GM08714 (cell line): ENCODE data around the gene GLS2.
"Not testable (repeated sequence)": the region's sequence is repeated elsewhere in the genome, so short reads cannot be mapped to it uniquely, and the experiment has no call there.

ENCODE experiments used
- H3K4me3 ChIP-seq: fragments of 200-500 bp; sonication (Bioruptor generic); 2 replicates; pipeline ENCODE4 v1.5.1; 2014; ENCODE audit warnings: mild to moderate bottlenecking, low read length, inconsistent platforms
- ZNF274 ChIP-seq: IDR thresholded peaks from 2 replicates; pipeline ENCODE4 v1.6.1; 2012; ENCODE audit warnings: mild to moderate bottlenecking, low read depth, low read length

Gene GLS2

DNA sequence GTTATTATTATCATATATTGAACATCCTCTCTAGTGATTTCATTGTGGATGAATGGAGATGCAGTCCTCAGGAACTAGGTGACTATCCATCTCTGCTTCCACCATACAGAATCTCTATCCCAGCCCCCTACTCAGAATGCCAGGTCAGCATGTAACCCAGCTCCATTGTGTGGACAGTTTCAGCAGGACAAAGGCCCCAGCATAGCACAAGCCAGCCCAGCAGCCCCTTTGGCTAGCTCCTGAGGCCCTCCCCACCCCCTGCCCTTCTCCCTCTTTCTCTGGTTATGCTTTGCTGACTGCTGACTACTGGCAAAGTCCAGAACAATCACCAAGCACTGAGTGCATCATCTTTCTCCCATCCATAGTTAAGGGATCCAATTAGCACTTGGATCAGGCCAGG is 25.4 kb downstream of the GLS2 start:
- H3K4me3 ChIP-seq, result no peak overlapping the region
- TF ChIP-seq ZNF274, result no peak

DNA sequence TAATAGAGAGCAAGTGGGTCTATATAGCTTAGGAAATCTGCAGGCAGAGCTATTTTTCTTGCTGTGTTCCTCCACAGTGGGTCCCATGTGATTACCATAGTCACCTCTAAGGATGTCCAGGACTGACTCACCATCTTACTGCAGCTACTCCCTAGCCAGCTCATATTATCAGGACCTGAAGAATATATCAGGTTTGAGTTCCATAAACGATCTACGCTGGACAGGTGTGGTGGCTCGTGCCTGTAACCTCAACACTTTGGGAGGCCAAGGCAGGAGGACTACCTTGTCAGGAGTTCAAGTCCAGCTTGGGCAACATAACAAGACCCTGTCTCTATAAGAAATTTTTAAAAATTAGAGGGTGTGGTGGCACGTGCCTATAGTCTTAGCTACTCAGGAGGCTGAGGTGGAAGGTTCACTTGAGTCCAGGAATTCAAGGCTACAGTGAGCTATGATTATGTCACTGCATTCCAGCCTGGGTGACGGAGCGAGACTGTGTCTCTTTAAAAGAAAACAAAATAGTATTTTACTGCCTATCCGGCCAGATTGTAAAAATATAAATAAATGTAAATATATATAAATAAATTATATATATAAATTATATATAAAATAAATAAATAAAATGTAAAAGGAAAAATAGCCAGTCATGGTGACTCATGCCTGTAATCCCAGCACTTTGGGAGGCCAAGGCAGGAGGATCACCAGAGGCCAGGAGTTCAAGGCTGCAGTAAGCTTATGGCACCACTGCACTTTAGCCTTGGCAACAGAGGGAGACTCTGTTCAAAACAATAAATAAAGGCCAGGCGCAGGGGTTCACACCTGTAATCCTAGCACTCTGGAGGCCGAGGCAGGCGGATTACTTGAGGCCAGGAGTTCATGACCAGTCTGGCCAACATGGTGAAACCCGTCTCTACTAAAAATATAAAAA is 26.5 kb downstream of the GLS2 start:
- no peak for TF ChIP-seq ZNF274
- H3K4me3 ChIP-seq, result no peak overlapping the region

DNA sequence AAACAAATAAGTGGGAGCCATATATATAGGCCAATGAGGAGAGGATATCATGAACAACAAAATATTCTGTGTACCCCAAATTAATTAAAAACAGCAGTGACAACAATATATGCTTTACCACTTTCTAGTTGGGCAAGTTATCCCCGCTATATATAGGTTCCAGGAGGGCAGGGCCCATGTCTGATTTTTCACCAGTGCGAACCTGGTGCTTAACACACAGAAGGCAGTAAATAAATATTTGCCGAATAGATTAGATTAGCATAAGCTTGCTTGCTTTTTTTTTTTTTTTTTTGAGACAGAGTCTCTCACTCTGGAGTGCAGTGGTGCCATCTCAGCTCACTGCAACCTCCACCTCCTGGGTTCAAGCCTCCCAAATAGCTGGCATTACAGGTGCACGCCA is 30.1 kb downstream of the GLS2 start:
- no peak overlapping the region for H3K4me3 ChIP-seq
- TF ChIP-seq ZNF274, result no peak

DNA sequence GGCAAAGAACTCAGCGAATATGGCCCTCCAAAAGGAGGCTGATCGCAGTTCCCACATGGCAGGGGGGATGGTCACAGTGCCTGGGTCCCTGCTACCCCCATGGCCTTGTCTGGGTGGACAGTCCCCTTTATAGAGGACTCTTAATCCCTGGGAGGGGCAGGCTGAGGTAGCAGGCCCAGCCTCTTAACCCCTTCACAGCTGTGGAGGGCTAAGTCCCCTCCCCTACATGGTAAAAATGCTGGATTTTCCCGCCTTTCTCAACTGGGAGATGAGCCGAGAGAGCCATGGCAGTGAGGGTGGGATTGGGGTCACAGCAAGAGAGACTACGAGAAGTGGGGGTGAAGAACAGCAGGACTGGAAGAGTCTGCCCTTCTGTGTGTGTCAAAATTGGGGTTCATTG is 33.4 kb downstream of the GLS2 start, which contains the start of gene MIP:
Gene MIP, minus strand, starts transcription at position 101 of the 400 bp plus-strand sequence. Its CDS starts 44 bp downstream, at position 57.
- TF ChIP-seq ZNF274, result no peak
- no peak within 1 kb of the TSS for H3K4me3 ChIP-seq

DNA sequence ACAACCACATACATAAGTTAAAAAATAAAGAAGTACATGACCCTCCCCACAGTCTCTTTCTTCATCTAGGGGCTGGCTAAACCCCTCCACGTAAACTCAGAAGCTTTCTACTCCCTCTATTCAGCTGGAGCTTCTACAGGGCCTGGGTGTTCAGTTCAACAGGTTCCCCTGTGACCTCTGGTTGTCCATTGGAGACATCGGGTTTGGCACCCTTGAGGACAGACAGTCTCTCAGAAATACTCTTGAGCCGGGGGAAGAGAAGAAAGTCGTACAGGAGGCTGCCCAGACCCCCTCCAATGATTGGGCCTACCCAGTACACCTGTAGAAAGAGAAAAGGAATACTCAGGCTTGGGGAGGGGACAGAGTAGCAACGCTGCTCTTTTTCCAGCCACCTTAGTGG is 36.8 kb downstream of the GLS2 start:
- H3K4me3 ChIP-seq, result no peak overlapping the region
- no peak for TF ChIP-seq ZNF274

DNA sequence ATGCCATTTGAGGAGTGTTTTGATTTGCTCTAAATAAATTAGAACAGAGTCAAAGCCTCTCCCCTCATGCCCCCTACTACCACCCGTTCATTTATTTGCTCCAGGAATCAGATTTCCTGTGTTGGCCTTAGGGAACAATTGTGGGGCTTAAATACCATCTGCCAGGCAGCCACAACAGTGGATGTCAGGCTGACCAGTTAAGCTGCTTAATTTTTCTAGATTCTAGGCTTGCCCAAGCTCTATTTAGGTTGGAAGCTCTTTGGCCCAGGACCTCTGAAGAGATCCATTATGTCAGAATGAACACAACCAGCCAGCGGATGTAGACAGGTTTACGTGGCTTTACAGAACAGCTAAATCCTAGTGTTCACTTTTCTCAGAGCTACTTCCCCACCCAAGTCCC is 37.7 kb downstream of the GLS2 start:
- no peak for TF ChIP-seq ZNF274
- no peak overlapping the region for H3K4me3 ChIP-seq

DNA sequence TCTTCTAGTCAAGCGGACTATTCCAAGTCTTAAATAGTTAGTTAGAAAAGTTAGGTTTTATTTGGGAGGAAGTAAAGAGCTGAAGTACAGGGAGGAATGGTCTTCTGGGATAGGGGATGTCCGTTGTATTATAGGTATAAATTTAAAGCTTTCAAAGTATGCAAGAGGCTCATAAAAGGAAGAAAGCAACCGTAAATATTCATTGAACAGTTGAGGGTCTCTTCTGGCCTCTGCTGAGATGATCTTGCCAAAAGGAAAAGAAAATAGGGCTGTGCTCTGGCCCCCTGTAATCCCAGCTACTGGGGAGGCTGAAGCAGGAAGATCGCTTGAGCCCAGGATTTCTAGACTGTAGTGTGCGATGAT is 38.4 kb downstream of the GLS2 start:
- TF ChIP-seq ZNF274, result no peak
- H3K4me3 ChIP-seq, result peak overlapping the region; percentile 81

DNA sequence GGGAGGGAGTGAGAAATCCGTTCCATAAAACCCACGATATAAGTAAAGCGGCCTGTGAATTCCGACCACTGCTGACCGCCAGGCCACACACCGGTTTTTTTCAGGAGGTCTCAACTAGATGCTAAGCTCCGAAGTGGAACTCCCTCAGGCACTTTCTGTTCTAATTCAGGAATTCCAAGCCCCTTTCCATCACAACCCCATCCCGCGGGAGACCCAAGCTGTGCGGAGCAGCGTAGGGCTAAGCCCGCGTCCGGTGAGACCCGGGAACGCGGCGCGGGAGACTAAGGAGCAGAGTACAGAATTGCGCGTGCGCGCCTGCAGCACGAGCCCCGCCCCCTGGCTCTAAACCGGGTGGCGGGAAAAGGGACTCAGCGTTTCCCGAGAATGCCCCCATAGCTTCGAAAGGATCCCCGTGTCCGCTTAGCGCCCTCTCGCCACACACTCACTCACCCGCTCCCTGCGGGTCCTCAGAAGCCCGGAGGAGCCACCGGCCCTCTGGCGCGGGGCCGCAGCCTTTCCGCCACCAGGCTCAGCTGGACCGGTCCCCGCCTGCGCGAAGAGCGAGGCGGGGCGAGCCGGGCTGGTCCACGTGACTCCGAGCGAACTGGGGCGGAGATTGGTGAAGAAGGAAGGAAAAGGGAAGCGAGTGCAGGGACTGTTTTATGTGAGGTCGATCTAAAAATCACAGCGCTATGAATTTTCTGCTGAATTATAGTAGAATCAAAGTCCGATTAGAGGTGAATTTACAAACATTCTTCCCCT is 38.9 kb downstream of the GLS2 start, which contains the start of gene TIMELESS:
Gene TIMELESS, minus strand, starts transcription at position 567 of the 762 bp plus-strand sequence. CDS start 15,256 bp downstream, outside the sequence.
- no peak for TF ChIP-seq ZNF274
- peak within 1 kb of the TSS; percentile 81 for H3K4me3 ChIP-seq

DNA sequence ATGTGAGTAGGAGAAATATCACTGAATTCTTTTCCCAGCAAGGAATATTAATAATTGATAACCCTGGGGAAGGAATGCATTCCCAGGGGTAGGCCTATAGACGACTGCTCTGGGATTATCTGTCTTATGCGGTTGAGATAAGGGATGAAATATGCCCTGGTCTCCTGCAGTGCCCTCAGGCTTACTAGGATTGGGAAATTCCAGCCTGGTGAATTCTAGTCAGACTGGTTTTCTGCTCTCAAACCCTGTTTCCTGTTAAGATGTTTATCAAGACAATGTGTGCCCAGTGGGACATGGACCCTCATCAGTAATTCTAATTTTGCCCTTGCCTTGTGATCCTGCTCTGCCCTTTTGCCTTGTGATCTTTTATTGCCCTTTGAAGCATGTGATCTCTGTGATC is 44.8 kb downstream of the GLS2 start:
- H3K4me3 ChIP-seq, result not testable (repeated sequence)

DNA sequence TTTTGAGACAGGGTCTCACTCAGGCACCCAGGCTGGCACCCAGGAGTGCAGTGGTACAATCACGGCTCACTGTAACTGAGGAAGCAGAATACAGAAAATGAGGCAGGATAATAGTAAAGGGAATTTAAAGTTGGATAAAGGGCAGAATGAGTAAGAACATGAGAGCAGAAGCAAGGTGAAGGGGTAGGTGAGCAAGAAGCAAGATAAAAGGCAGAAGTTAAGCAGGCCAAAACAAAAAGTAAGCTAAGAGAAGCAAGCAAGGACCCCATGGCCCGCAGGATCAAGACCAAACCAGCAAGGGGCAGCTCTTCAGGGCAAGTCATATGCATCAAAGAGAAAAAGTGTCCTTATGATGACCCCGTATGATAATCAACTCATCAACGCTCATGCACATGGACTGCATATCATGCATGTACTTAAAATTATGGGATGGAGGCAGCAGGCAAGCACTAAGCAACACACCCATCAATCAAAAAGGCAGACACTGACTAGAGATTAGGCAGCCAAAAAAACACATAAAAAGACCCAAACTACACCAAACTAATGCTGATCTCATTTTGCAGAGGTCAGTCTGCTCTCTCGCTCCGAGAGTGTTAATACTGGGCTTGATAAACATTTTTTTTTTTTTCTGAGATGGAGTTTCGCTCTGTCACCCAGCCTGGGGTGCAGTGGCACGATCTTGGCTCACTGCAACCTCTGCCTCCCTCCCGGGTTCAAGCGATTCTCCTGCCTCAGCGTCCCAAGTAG is 50.4 kb downstream of the GLS2 start:
- TF ChIP-seq ZNF274, result no peak

DNA sequence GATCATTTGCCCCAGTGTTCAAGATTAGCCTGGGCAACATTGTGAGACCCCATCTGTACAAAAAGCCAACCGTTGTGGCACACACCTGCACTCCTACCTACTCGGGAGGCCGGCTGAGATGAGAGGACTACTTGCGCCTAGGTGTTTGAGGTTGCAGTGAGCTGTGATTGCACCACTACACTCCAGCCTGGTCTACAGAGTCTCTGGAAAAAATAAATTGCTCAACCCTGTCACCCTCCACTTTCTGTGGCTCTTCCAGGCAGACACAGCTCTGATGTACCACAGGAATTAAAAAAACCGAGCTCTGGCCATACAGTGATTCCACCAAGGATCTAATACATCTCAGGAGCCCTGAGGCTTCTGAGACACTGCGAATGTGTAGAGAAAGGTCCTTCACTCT is 53.1 kb downstream of the GLS2 start:
- H3K4me3 ChIP-seq, result no peak overlapping the region
- TF ChIP-seq ZNF274, result no peak

More for the DNA sequence above, 50.4 kb downstream of the GLS2 start:
- H3K4me3 ChIP-seq, result no peak overlapping the region

DNA sequence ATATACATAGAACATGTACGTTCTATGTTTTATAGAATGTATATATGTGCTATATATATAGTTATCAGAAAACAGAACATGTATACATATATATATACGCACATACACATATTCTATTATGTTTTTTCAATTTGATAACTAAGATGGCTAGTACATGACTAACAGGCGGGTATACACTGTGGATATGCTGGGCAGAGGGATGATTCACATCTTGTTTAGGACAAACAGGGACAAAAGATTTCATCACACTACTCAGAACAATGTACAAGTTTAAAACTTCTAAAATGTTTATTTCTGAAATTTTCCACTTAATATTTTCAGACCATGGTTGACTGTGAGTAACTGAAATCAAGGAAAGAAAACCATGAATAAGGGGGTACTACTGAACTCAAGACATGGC is 56.1 kb downstream of the GLS2 start:
- H3K4me3 ChIP-seq, result no peak overlapping the region
- TF ChIP-seq ZNF274, result no peak

DNA sequence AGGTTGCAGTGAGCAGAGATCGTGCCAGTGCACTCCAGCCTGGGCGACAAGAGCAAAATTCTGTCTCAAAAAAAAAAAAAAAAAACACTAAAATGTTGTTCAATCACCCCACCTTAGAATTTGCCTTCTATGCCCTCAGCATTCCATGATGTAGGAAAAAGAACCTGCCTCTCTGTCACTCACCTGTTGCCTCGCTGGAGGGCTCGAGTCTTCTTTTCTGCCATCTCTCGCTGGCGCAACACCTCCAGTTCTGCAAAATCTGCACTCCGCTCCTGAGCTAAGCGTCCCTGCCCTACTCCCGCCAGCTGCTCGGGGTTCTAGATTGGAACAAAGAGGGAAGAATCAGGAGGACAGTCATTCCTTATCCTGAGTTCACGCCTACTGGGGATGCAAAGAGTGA is 56.7 kb downstream of the GLS2 start:
- TF ChIP-seq ZNF274, result no peak
- H3K4me3 ChIP-seq, result no peak overlapping the region

DNA sequence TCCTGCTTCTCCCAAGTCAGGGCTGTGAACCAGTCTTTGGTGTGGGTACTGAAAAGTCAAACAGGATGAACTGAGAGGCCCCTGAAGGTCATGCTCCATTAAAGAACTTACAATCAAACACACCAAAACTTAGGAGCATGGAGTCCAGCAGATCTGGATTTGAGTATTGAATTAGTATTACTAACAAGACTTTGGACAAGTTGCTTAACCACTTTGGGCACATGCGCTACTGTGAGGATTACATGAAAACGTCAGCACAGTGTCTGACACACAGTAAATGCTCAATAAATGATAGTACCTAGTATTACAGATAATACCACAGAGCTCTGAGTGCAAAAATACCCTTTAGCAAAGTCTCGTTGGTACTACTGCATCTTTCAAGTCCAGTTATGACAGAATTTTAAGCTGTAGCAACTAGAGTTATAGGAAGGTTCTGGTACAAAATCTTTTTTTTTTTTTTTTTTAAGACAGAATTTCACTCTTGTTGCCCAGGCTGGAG is 62.0 kb downstream of the GLS2 start:
- H3K4me3 ChIP-seq, result no peak overlapping the region
- no peak for TF ChIP-seq ZNF274
